K562 (cell line): Measurements from ENCODE around the gene ACRBP. TPM values are rescaled to one million over a fixed set of nuclear protein-coding genes. Genes with fewer than 3 reads are reported as not detected.

Experiments used
- AFF1 ChIP-seq, 2 experiments: fragments of 450-650 bp; IDR thresholded peaks; 2 replicates each; pipeline ENCODE4 v1.6.1; 2018; ENCODE audit warnings: mild to moderate bottlenecking in 2 of 2, low read depth in 1 of 2; ENCODE audit not compliant: partially characterized antibody in 2 of 2
- BRF2 ChIP-seq: IDR thresholded peaks from 3 replicates; pipeline ENCODE4 v1.6.1; 2011; ENCODE audit warnings: borderline replicate concordance, mild to moderate bottlenecking; ENCODE audit not compliant: insufficient read length, insufficient read depth
- MBD1 ChIP-seq: fragments of 250-450 bp; sonication (Bioruptor Pico); IDR thresholded peaks from 2 replicates; pipeline ENCODE4 v1.8.0; 2022; ENCODE audit warnings: inconsistent platforms
- MYC ChIP-seq, 2 experiments: fragments of 250-450 bp in 1 of 2; sonication (Bioruptor Pico) in 1 of 2; IDR thresholded peaks; 2 replicates each; pipeline versions ENCODE4 v1.5.1 to v1.6.1; 2012 to 2021; ENCODE audit warnings: low read depth in 2 of 2, borderline replicate concordance in 1 of 2, improper control_type of control experiment in 1 of 2, low read length in 1 of 2, mild to moderate bottlenecking in 1 of 2, moderate library complexity in 1 of 2
- NCOA1 ChIP-seq: fragments of 450-650 bp; IDR thresholded peaks from 2 replicates; pipeline ENCODE4 v1.6.1; 2016; ENCODE audit warnings: low read depth
- NFE2 ChIP-seq: IDR thresholded peaks from 2 replicates; pipeline ENCODE4 v1.6.1; 2014; ENCODE audit warnings: antibody characterized with exemption, low read depth
- PTBP1 ChIP-seq: fragments of 200-400 bp; formaldehyde crosslinking; IDR thresholded peaks from 2 replicates; pipeline ENCODE4 v1.6.1; 2017; ENCODE audit warnings: low read depth, low read length
- PTRF ChIP-seq: fragments of 450-650 bp; IDR thresholded peaks from 2 replicates; pipeline ENCODE4 v1.6.1; 2016; ENCODE audit warnings: mild to moderate bottlenecking, missing genetic modification characterization, missing compliant biosample characterization
- RFX1 ChIP-seq: fragments of 450-650 bp; IDR thresholded peaks from 2 replicates; pipeline ENCODE4 v1.6.1; 2016; ENCODE audit warnings: mild to moderate bottlenecking, moderate library complexity
- TCF7L2 ChIP-seq: fragments of 150-350 bp; IDR thresholded peaks from 2 replicates; pipeline ENCODE4 v1.6.1; 2016; ENCODE audit warnings: low read depth, mild to moderate bottlenecking, low read length, moderate library complexity
- TFAM ChIP-seq: fragments of 250-450 bp; sonication (Bioruptor Pico); conservative IDR thresholded peaks from 2 replicates; pipeline ENCODE4 v1.5.0; 2021; ENCODE audit warnings: mild to moderate bottlenecking, moderate library complexity
- THAP7 ChIP-seq: fragments of 250-450 bp; sonication (Bioruptor Pico); IDR thresholded peaks from 2 replicates; pipeline ENCODE4 v1.5.0; 2021
- ZFX ChIP-seq: sonication (generic); formaldehyde crosslinking; IDR thresholded peaks from 2 replicates; pipeline ENCODE4 v1.8.0; 2022; ENCODE audit warnings: mild to moderate bottlenecking, missing genetic modification reagents, moderate library complexity
- ZNF778 ChIP-seq: fragments of 450-650 bp; formaldehyde crosslinking; IDR thresholded peaks from 2 replicates; pipeline ENCODE4 v1.4.0; 2020; ENCODE audit warnings: mild to moderate bottlenecking, moderate library complexity
- polyA plus RNA-seq, 8 experiments: library from polyadenylated mRNA; depleted of rRNA in 4 of 8; stranded (reverse) in 5 of 8; unstranded in 3 of 8; fragments of >200 nt; fragmentation: Nextera tagmentation in 2 of 8; fragmentation: Illumina TruSeq in 1 of 8; extraction: Ambion mirVana in 2 of 8; extraction: Trizol in 1 of 8; gene quantifications; 2 replicates each; pipeline versions ENCODE4 v1.2.1 to v1.2.3, GENCODE V29; 2011 to 2014; ENCODE audit warnings: inconsistent platforms in 1 of 8, missing spikeins in 1 of 8
- total RNA-seq, 7 experiments: library from RNA; depleted of rRNA in 6 of 7; stranded (reverse); fragments of >200 nt in 6 of 7; fragmentation: Illumina TruSeq in 2 of 7; extraction: Trizol in 2 of 7; gene quantifications; 2 replicates each; pipeline versions ENCODE4 v1.2.1 to v1.2.3, GENCODE V29; 2011 to 2021; ENCODE audit warnings: low replicate concordance in 1 of 7

Gene ACRBP
- total and polyA plus RNA-seq, 9 of the 15 experiments (the other 6 are each of a cell fraction or from before 2014, with no cell fraction given): 3.1 to 31.8 (median 8.4) TPM

- no peak for TF ChIP-seq MBD1 (CRISPR knock-in tag)
- no peak for TF ChIP-seq ZNF778 (CRISPR knock-in tag)
- no peak for TF ChIP-seq TCF7L2
- peak; percentile 30; the same call in 1 of the 2 replicates for TF ChIP-seq MYC (IDR thresholded peaks at IDR 0.05; ENCODE audit: low read depth, low read length)
- TF ChIP-seq MYC (CRISPR knock-in tag; IDR thresholded peaks at IDR 0.05; ENCODE audit: borderline replicate concordance, low read depth): no peak
- TF ChIP-seq NCOA1: 0 out of 2 replicates have a peak, but pooled peaks have one; percentile 52
- no peak for TF ChIP-seq NFE2
- TF ChIP-seq BRF2: no peak
- no peak for TF ChIP-seq TFAM (CRISPR knock-in tag)
- TF ChIP-seq PTRF: no peak
- no peak for TF ChIP-seq THAP7 (CRISPR knock-in tag)
- no peak for TF ChIP-seq ZFX (CRISPR knock-in tag)
- TF ChIP-seq PTBP1: no peak
- TF ChIP-seq RFX1: no peak
- peak in 1 of 2 experiments; percentile 46 for TF ChIP-seq AFF1 (IDR thresholded peaks at IDR 0.05; ENCODE audit: low read depth in 1 of 2, partially characterized antibody in 2 of 2)
These were observed 34.0 kb downstream of the ACRBP start (continued) for GRCh38 chr12:6613015-6613775.
